ENCODE data around the gene RAMP3.
A peak's percentile ranks its signal among the peaks of the same experiment; 100 is the strongest.

RAMP3 gene

GRCh38 chr7:45181286-45181960, 23.8 kb downstream of the RAMP3 start:
- DNase-seq = no peak

GRCh38 chr7:45181991-45182855, 24.6 kb downstream of the RAMP3 start:
- no peak for DNase-seq

DNA sequence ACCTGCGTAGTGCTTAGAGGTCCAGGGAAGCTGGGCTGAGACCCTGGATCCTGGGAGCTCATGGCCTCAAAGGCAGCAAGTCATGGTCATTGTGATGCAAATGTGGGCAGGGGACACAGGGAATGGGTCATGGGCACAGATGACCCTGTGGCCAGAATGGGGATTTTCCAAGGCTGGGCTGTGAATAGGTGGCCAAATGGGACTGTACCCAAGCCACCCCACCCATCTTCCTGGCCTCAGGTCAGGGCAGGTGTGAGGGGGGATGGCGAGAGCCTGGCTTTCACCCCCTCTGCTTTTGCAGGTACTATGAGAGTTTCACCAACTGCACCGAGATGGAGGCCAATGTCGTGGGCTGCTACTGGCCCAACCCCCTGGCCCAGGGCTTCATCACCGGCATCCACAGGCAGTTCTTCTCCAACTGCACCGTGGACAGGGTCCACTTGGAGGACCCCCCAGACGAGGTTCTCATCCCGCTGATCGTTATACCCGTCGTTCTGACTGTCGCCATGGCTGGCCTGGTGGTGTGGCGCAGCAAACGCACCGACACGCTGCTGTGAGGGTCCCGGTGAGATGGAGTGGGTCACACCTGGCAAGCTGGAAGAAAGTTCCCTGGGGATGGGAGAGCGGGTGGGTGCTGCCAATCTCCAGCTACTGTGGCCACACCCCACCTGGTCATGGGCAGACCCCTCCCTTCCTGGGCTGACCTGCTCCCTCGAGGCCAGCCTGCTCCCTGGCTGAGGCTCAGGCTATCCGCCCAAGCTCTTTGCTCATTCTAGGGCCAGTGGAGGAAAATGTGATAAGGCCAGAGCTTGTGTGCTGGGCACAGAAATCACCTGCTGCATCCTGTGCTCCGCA, 25.5 kb downstream of the RAMP3 start:
- DNase-seq = no peak

DNA sequence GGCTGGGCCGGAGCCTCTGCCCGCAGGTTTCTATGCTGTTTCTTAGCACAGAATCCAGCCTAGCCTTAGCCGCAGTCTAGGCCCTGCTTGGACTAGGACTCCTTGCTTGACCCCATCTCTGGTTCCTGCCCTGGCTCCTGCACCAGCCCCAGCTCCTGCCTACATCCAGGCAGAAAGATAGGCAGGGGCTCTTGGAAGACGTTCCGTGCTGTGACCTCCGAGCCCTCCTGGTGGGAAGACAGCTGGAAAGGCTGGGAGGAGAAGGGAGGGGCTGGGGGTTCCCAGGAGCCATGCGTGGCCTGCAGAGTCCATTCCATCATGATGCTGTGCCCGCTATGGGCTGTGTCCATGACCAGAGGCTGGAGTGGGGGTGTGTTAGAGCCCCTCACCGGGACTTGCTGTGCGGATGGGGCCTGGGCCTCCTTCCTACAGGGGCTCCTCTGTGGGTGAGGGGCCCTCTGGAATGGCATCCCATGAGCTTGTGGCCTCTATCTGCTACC, 26.2 kb downstream of the RAMP3 start:
- DNase-seq = no peak

DNA sequence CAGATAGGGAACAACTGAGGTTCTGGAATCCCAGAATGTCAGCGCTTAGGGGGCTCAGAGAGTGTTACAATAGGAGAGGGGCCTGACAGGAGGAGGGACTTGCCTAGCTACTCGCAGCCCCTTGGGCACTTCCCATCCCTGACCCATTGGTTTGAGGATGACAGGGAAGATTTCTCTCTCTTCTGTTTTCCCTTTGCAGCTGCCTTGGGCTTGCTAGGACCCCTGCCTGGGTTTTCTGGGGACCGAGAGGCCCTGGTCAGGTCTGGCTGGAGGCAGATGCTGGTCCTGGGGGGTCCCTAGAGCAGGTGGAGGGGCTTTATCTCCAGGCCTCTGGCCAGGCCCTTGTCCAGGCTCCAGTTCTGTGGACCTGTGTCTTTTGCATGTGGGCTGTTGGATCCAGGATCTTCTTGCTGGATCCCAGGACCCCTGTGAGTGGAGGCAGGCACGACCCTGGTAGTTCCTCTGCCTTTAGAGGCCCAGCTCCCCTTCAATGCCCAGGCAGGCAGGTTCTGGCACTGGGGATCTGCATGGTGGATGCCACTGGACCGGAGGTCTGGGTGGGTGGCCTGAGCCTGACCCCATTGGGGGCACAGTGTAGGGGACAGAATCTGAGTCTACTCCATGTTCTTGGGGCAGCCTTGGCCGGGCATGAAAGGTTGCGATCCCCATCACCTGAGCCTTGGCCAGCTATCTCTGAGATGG, 26.9 kb downstream of the RAMP3 start:
- DNase-seq = no peak

DNA sequence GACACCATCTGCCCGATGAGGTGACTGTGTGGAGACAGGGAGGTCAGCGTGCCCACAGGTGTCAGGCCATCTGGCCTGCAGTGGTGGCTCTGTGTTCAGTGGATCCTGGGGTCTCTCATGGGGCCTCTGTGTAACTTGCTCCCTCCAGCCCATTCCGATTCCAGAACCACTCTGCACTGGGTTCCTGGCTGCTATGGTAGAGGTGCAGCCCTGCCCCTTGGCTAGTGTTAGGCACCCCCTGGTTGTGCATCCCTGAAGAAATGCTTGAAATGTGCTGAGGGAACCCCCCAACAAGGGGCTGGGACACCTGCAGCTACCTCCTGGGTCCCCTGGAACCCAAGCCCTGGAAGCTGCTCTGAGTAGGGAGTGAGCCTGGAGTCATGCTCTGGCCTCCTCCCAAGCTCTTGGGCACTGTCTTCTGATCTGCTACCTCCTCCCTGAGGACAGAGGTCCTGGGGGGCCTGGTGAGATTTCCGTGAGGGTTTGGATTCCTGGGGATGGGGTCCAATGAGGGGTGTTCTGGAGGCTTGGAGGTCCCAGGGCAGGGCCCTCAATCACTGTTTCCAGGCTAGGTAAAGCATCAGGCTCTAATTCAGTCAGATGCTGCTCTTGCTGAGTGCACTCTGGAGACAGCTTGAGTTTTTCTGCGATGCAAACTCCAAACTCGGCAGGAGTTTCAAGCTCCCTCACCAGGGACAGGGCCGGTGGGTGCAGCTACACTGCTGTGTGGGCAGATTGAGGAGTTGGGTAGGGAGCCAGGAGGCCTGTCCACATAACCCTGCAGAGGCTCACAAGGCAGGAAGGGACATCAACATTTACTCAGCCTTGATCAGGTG, 27.7 kb downstream of the RAMP3 start:
- no peak for DNase-seq

- DNase-seq = no peak
These were observed 28.3 kb downstream of the RAMP3 start for GRCh38 chr7:45185864-45186250.

DNA sequence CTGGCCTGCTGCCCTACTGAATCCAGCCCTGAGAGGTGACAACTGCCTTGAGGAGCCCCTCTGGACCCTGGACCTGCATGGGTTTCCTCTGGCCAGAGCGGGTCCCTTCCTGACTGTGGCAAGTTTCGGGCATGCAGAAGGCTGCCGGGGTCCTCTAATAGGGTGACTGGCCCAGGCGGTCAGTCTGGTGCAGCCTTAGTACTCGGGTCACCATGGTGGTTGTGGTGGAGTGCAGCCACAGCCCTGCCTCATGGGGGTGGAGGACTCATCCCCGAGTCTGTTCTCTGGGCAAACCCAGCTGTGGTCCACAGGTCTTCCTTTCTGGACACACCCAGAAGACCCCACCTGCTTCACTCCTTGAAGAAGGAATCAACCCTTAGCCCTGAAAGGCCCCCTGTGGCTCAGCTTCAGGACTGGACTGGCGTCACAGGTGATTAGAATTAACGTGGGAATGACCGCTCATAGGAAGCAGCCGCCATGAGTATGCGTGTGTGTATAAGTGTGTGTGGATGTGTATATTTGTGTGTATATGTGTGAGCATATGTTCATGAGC, 28.7 kb downstream of the RAMP3 start:
- DNase-seq = no peak

DNA sequence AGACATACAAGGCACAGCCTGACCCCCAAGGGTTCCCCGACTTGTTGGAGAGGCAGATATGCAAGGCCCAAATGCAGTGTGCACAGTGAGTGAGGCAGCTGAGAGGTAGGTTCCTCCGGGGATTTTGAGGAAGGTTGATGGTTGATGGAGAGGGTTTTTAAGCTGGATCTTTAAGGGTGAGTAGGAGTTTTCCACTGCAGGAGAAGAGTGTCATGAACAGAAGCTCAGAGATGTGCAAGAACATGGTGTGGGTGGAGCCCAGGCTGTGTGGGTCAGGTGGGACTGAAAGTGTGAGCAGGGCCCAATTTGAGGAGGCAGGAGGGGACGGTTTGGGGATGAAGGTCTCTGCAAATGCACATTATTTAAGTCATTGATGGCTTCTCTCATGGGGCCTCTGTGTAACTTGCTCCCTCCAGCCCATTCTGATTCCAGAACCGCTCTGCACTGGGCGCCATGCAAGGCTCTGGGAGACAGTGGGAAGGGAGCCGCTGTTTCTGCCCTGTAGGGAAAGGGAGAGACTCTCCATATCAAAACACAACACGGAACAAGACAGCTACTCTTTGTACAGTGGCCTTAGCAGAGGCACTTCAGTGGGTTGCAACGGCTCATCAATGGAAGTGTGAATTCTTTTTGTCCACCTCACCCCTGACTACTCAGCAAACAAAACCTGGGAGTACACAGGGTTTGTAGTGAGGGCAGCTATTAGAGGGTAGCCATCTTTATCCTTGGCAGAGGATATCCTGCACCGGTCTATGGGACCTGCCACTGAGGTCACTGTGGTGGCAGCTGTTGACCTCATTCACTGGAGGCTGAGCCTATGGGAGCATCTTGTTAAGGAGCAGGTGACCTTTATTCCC, 29.7 kb downstream of the RAMP3 start:
- no peak for DNase-seq

- DNase-seq = no peak
These were observed 30.4 kb downstream of the RAMP3 start for GRCh38 chr7:45187946-45188411.

DNA sequence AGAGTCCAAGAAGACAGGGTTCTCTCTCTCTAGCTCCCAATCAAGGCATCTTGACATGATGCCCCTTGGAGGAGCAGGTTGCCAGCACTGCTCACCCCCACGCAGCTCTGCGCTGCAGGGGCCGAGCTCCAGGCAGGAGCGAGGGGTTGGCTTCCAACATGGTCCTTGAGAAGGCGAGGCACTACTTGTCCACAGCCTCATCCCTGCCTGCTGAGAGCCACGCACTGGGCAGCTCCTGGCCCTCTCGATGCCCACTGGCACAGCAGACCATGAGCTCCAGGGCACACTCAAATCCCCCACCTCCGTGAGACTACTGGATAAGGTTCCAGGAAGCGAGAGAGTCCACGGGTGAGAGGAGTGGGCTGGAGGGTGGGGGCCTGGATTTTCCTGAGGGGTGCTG, 31.1 kb downstream of the RAMP3 start:
- DNase-seq = no peak

- no peak for DNase-seq
These were observed 31.8 kb downstream of the RAMP3 start for GRCh38 chr7:45189151-45189970.

GRCh38 chr7:45190406-45191165, 33.0 kb downstream of the RAMP3 start:
- no peak for DNase-seq

DNA sequence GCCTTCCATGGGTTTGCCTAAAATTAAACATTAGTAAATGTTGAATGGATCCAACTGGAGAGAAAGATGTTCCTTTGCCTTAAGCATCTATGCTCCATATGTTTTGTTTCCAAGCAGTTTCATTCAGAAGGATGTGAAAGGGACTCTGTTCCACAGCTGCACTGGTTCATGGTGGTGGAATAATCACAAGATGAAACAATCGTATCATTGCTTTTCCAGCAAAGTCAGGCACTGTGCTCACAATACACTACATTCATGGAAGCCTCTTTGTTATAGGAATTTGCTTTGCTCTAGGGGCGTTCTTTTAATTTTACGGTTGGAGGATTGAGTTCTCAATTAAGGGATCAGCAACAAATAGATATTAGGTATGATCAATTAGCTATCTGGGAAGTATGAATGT, 33.8 kb downstream of the RAMP3 start:
- DNase-seq = peak; percentile 57

DNA sequence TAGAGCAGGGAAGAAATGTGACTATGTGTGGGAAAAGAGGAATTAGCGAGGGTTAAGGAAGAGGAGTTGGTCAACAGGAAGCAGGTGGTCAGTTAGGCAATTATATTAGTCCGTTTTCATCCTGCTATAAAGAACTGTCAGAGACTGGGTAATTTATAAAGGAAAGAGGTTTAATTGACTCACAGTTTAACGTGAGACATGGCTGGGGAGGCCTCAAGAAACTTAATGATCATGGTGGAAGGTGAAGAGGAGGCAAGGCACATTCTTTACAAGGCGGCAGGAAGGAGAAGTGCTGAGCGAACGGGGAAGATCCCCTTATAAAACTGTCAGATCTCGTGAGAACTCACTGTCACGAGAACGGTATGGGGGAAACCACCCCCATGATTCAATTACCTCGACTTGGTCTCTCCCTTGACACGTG, 35.0 kb downstream of the RAMP3 start:
- no peak for DNase-seq

DNA sequence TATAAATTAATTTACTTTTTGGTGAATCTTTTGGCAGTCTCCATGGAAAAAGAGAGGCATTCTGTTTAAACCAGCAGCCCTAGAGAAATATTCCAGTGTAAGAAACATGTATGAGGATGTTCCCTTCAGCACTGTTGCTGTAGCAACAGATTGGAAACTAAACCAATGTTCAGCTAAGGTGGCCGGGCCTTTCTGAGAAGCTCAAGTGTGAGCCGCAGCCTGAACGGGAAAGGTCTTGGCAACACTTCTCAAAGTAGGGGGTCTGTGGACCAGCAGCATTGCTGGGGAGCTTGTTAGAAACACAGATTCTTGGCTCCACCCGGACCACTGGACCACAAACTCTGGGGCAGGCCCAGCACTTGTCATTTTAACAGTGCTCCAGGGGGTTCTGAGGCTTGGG, 36.2 kb downstream of the RAMP3 start:
- no peak for DNase-seq

GRCh38 chr7:45196374-45196773, 38.8 kb downstream of the RAMP3 start:
- DNase-seq = no peak

DNA sequence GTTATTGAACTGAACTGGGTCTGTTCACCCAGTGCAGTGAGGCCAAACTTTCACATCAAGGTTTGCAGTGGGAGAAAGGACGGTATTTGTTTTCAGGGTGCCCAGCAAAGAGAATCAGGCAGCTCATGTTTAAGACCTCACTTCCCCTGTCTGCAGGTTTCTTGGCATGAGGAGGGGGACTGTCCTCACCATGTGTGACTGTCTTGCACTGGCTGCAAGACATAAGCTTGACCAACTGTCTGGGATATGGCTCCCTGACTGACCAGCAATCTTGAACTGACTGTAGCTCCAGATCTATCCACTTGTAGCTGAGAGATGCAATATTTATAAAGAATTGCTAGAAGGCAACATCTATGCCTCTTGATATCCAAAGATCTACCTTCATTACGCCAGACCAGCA, 39.9 kb downstream of the RAMP3 start:
- DNase-seq = no peak

- DNase-seq = no peak
These were observed 41.4 kb downstream of the RAMP3 start for GRCh38 chr7:45198986-45199385.

All from midbrain (tissue), 1 donor.